ENCODE data around the gene CSF1. TPM values are rescaled to one million over a fixed set of nuclear protein-coding genes. Genes with fewer than 3 reads are reported as not detected.
A peak's percentile ranks its signal among the peaks of the same experiment; 100 is the strongest.

Gene CSF1
- total and polyA plus RNA-seq, 2 of the 13 experiments (the other 11 are each of a cell fraction or from before 2014, with no cell fraction given), result 4.6 to 13.3 TPM

DNA sequence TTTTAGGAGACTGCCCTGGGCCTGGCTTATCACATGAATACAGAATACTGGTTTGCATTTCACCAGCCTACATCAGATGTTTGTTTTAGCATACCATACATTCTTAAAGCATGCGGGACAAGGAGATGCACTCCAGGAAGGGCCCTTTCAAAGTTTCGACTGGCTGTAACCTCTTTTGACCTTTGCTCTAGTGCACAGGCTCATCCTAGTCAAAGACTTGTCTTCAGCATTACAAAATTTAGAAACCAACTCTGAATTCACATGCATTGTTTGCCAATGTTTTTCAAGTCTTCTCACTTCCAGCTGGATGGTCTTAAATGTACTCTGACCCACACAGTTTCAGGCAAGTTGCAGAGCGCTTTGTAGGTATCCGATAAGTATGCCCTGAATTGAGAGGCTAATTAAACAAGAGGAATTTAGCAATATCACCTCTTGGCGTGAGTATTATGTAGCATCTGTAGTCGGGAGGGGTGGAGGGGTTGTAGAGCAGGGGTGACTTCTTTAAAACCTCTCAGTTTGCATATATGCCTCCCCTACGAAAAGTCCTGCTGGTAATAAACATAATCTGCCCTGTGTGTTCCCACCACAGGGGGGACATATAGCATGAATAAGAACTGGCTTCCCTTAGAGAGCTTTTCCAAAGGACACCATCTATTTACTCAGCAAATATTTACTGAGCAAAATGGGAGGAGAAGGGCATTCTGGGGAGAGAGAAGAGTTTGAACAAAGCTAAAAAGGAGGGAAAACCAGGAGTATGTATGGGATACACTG, 49.5 kb downstream of the CSF1 start (continued):
- TF ChIP-seq TEAD3 (CRISPR knock-in tag; optimal IDR thresholded peaks at IDR 0.05; ENCODE audit: borderline replicate concordance) (peak; percentile 99), CBFB (CRISPR knock-in tag; IDR thresholded peaks at IDR 0.05) (no peak), ZFX (CRISPR knock-in tag; IDR thresholded peaks at IDR 0.05; ENCODE audit: low read depth) (peak; percentile 61), ZNF879 (CRISPR knock-in tag; IDR thresholded peaks at IDR 0.05) (no peak), ZNF180 (CRISPR knock-in tag; IDR thresholded peaks at IDR 0.05; ENCODE audit: borderline replicate concordance, low read depth) (no peak), ZNF572 (CRISPR knock-in tag; IDR thresholded peaks at IDR 0.05) (no peak), NFE2L1 (CRISPR knock-in tag; IDR thresholded peaks at IDR 0.05; ENCODE audit: borderline replicate concordance) (no peak), ELF1 (CRISPR knock-in tag; IDR thresholded peaks at IDR 0.05) (peak; percentile 18; the same call in 1 of the 2 replicates), ZFP62 (CRISPR knock-in tag; IDR thresholded peaks at IDR 0.05) (no peak), PAWR (CRISPR knock-in tag; IDR thresholded peaks at IDR 0.05; ENCODE audit: borderline replicate concordance) (no peak), ELF4 (CRISPR knock-in tag; IDR thresholded peaks at IDR 0.05; ENCODE audit: borderline replicate concordance) (peak; percentile 61; the same call in 1 of the 2 replicates), CHD2 (IDR thresholded peaks at IDR 0.05; ENCODE audit: low read depth, low read length) (no peak), REPIN1 (CRISPR knock-in tag; IDR thresholded peaks at IDR 0.05; ENCODE audit: borderline replicate concordance, low read depth) (peak; percentile 20; the same call in 1 of the 2 replicates)
- TF ChIP-seq, protein P1, sequence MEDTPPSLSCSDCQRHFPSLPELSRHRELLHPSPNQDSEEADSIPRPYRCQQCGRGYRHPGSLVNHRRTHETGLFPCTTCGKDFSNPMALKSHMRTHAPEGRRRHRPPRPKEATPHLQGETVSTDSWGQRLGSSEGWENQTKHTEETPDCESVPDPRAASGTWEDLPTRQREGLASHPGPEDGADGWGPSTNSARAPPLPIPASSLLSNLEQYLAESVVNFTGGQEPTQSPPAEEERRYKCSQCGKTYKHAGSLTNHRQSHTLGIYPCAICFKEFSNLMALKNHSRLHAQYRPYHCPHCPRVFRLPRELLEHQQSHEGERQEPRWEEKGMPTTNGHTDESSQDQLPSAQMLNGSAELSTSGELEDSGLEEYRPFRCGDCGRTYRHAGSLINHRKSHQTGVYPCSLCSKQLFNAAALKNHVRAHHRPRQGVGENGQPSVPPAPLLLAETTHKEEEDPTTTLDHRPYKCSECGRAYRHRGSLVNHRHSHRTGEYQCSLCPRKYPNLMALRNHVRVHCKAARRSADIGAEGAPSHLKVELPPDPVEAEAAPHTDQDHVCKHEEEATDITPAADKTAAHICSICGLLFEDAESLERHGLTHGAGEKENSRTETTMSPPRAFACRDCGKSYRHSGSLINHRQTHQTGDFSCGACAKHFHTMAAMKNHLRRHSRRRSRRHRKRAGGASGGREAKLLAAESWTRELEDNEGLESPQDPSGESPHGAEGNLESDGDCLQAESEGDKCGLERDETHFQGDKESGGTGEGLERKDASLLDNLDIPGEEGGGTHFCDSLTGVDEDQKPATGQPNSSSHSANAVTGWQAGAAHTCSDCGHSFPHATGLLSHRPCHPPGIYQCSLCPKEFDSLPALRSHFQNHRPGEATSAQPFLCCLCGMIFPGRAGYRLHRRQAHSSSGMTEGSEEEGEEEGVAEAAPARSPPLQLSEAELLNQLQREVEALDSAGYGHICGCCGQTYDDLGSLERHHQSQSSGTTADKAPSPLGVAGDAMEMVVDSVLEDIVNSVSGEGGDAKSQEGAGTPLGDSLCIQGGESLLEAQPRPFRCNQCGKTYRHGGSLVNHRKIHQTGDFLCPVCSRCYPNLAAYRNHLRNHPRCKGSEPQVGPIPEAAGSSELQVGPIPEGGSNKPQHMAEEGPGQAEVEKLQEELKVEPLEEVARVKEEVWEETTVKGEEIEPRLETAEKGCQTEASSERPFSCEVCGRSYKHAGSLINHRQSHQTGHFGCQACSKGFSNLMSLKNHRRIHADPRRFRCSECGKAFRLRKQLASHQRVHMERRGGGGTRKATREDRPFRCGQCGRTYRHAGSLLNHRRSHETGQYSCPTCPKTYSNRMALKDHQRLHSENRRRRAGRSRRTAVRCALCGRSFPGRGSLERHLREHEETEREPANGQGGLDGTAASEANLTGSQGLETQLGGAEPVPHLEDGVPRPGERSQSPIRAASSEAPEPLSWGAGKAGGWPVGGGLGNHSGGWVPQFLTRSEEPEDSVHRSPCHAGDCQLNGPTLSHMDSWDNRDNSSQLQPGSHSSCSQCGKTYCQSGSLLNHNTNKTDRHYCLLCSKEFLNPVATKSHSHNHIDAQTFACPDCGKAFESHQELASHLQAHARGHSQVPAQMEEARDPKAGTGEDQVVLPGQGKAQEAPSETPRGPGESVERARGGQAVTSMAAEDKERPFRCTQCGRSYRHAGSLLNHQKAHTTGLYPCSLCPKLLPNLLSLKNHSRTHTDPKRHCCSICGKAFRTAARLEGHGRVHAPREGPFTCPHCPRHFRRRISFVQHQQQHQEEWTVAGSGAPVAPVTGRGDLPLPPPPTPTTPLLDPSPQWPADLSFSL (CRISPR knock-in tag; IDR thresholded peaks at IDR 0.05), result no peak
- TF ChIP-seq, protein P2, sequence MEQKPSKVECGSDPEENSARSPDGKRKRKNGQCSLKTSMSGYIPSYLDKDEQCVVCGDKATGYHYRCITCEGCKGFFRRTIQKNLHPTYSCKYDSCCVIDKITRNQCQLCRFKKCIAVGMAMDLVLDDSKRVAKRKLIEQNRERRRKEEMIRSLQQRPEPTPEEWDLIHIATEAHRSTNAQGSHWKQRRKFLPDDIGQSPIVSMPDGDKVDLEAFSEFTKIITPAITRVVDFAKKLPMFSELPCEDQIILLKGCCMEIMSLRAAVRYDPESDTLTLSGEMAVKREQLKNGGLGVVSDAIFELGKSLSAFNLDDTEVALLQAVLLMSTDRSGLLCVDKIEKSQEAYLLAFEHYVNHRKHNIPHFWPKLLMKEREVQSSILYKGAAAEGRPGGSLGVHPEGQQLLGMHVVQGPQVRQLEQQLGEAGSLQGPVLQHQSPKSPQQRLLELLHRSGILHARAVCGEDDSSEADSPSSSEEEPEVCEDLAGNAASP (CRISPR knock-in tag; IDR thresholded peaks at IDR 0.05; ENCODE audit: borderline replicate concordance), result peak; percentile 95
- TF ChIP-seq, protein P3, sequence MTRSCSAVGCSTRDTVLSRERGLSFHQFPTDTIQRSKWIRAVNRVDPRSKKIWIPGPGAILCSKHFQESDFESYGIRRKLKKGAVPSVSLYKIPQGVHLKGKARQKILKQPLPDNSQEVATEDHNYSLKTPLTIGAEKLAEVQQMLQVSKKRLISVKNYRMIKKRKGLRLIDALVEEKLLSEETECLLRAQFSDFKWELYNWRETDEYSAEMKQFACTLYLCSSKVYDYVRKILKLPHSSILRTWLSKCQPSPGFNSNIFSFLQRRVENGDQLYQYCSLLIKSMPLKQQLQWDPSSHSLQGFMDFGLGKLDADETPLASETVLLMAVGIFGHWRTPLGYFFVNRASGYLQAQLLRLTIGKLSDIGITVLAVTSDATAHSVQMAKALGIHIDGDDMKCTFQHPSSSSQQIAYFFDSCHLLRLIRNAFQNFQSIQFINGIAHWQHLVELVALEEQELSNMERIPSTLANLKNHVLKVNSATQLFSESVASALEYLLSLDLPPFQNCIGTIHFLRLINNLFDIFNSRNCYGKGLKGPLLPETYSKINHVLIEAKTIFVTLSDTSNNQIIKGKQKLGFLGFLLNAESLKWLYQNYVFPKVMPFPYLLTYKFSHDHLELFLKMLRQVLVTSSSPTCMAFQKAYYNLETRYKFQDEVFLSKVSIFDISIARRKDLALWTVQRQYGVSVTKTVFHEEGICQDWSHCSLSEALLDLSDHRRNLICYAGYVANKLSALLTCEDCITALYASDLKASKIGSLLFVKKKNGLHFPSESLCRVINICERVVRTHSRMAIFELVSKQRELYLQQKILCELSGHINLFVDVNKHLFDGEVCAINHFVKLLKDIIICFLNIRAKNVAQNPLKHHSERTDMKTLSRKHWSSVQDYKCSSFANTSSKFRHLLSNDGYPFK (CRISPR knock-in tag; IDR thresholded peaks at IDR 0.05; ENCODE audit: borderline replicate concordance), result no peak

Data from HepG2 (cell line).